Liver (tissue), 9 donors: ENCODE results near the gene DHCR7. TPM values are rescaled to one million over a fixed set of nuclear protein-coding genes. Genes with fewer than 3 reads are reported as not detected.

Source experiments
- DNase-seq: peaks from one replicate; pipeline ENCODE4 v3.0.0-alpha.2; 2017; ENCODE audit warnings: low spot score
- H3K27ac ChIP-seq, 2 donors: one replicate each; pipeline ENCODE4 v1.7.0; 2013; ENCODE audit warnings: inconsistent platforms in 2 of 2, low read length in 2 of 2, control low read depth in 1 of 2, low read depth in 1 of 2, mild to moderate bottlenecking in 1 of 2
- H3K27me3 ChIP-seq, 4 donors: one replicate each; pipeline versions ENCODE4 v1.6.1 to v1.7.0; 2013; ENCODE audit warnings: low read length in 3 of 4, inconsistent platforms in 1 of 4, mild to moderate bottlenecking in 1 of 4, moderate library complexity in 1 of 4; ENCODE audit not compliant: control insufficient read depth in 4 of 4, insufficient read depth in 4 of 4
- H3K36me3 ChIP-seq, 4 donors: one replicate each; pipeline versions ENCODE4 v1.6.1 to v1.7.0; 2013; ENCODE audit warnings: low read length in 3 of 4, mild to moderate bottlenecking in 3 of 4, low read depth in 1 of 4, moderate library complexity in 1 of 4; ENCODE audit not compliant: control insufficient read depth in 4 of 4, insufficient read depth in 3 of 4
- H3K4me1 ChIP-seq, 4 donors: one replicate each; pipeline versions ENCODE4 v1.6.1 to v1.7.0; 2013; ENCODE audit warnings: low read length in 3 of 4, mild to moderate bottlenecking in 3 of 4, moderate library complexity in 1 of 4; ENCODE audit not compliant: control insufficient read depth in 4 of 4, insufficient read depth in 4 of 4
- H3K4me3 ChIP-seq, 3 donors: one replicate each; pipeline versions ENCODE4 v1.6.1 to v1.7.0; 2013; ENCODE audit warnings: low read length in 3 of 3, control low read depth in 1 of 3, low read depth in 1 of 3, mild to moderate bottlenecking in 1 of 3
- H3K9ac ChIP-seq, 2 donors: one replicate each; pipeline ENCODE4 v1.7.0; 2013; ENCODE audit warnings: low read length in 2 of 2, mild to moderate bottlenecking in 2 of 2, moderate library complexity in 2 of 2, control low read depth in 1 of 2, low read depth in 1 of 2
- H3K9me3 ChIP-seq, 4 donors: one replicate each; pipeline versions ENCODE4 v1.6.1 to v1.7.0; 2013; ENCODE audit warnings: low read length in 3 of 4; ENCODE audit not compliant: control insufficient read depth in 4 of 4
- ATF3 ChIP-seq: IDR thresholded peaks from 2 replicates; pipeline ENCODE4 v1.6.1; 2016; ENCODE audit warnings: antibody characterized with exemption
- EGR1 ChIP-seq, 2 donors: IDR thresholded peaks; 2 replicates each; pipeline ENCODE4 v1.6.1; 2016 to 2018; ENCODE audit warnings: antibody characterized with exemption in 2 of 2, low read depth in 2 of 2
- FOXA1 ChIP-seq: IDR thresholded peaks from 2 replicates; pipeline ENCODE4 v1.6.1; 2016; ENCODE audit warnings: antibody characterized with exemption
- FOXA2 ChIP-seq: IDR thresholded peaks from 2 replicates; pipeline ENCODE4 v1.6.1; 2016; ENCODE audit warnings: antibody characterized with exemption
- GABPA ChIP-seq, 2 donors: IDR thresholded peaks in 1 of 2; conservative IDR thresholded peaks in 1 of 2; 2 replicates each; pipeline ENCODE4 v1.6.1; 2016; ENCODE audit warnings: antibody characterized with exemption in 2 of 2, mild to moderate bottlenecking in 1 of 2, moderate library complexity in 1 of 2
- HNF4G ChIP-seq: IDR thresholded peaks from 2 replicates; pipeline ENCODE4 v1.6.1; 2016; ENCODE audit warnings: antibody characterized with exemption
- JUND ChIP-seq, 2 donors: IDR thresholded peaks; 2 replicates each; pipeline ENCODE4 v1.6.1; 2016; ENCODE audit warnings: antibody characterized with exemption in 2 of 2
- MAX ChIP-seq: IDR thresholded peaks from 2 replicates; pipeline ENCODE4 v1.6.1; 2016; ENCODE audit warnings: antibody characterized with exemption
- NR2F2 ChIP-seq: IDR thresholded peaks from 2 replicates; pipeline ENCODE4 v1.6.1; 2016; ENCODE audit warnings: antibody characterized with exemption
- RAD21 ChIP-seq, 2 donors: IDR thresholded peaks; 2 replicates each; pipeline ENCODE4 v1.6.1; 2016; ENCODE audit warnings: antibody characterized with exemption in 2 of 2, mild to moderate bottlenecking in 2 of 2
- REST ChIP-seq: IDR thresholded peaks from 2 replicates; pipeline ENCODE4 v1.6.1; 2016; ENCODE audit warnings: antibody characterized with exemption, mild to moderate bottlenecking
- RXRA ChIP-seq, 2 donors: IDR thresholded peaks; 2 replicates each; pipeline ENCODE4 v1.6.1; 2017 to 2018; ENCODE audit warnings: antibody characterized with exemption in 2 of 2, mild to moderate bottlenecking in 1 of 2
- SP1 ChIP-seq: IDR thresholded peaks from 2 replicates; pipeline ENCODE4 v1.6.1; 2018; ENCODE audit warnings: antibody characterized with exemption, mild to moderate bottlenecking
- TAF1 ChIP-seq: conservative IDR thresholded peaks from 2 replicates; pipeline ENCODE4 v1.6.1; 2016; ENCODE audit warnings: antibody characterized with exemption, mild to moderate bottlenecking
- YY1 ChIP-seq: IDR thresholded peaks from 2 replicates; pipeline ENCODE4 v1.6.1; 2016; ENCODE audit warnings: antibody characterized with exemption, mild to moderate bottlenecking
- WGBS: extraction: QIAGEN DNeasy Blood & Tissue Kit; methylation state at CpG from one replicate; pipeline ENCODE4 v1.1.7; 2013; 5-methylcytosine and 5-hydroxymethylcytosine counted together
- polyA plus RNA-seq, 2 donors: library from polyadenylated mRNA; stranded (reverse) in 1 of 2; unstranded in 1 of 2; fragments of 200-250 nt in 1 of 2; fragments of >200 nt in 1 of 2; fragmentation: Nextera tagmentation in 1 of 2; extraction: Ambion mirVana in 1 of 2; gene quantifications; one replicate each; pipeline versions ENCODE4 v1.2.1 to v1.2.3, GENCODE V29; 2013 to 2015
- total RNA-seq, 2 donors: library from RNA; depleted of rRNA; stranded (reverse); fragments of >200 nt; gene quantifications; one replicate each; pipeline ENCODE4 v1.2.3, GENCODE V29; 2014
- TF ChIP-seq, protein P1 (sequence below): fragments of 150-350 bp; IDR thresholded peaks from 2 replicates; pipeline ENCODE4 v1.5.1; 2017; ENCODE audit warnings: improper control_type of control experiment, low read depth, low read length; ENCODE audit not compliant: missing input control
- TF ChIP-seq, protein P2 (sequence below): IDR thresholded peaks from 2 replicates; pipeline ENCODE4 v1.6.1; 2016; ENCODE audit warnings: antibody characterized with exemption
- donor health status: healthy.
- donor health status: healthy.
- donor health status: healthy.
- donor health status: healthy.
- donor health status: healthy.

Gene DHCR7
- total and polyA plus RNA-seq, 4 donors: 56.9 to 224 (median 172) TPM

- WGBS: 97% methylated on average over 23 of the region's 23 CpGs
- Histone ChIP-seq H3K4me3 (no peak overlapping the region), H3K36me3 (peaks cover 11 to 69% (median 45%) of the 10 kb centered on the region in 4 donors), H3K27me3 (no peaks in the 10 kb centered on the region), H3K9me3 (no peaks in the 10 kb centered on the region), H3K9ac (no peak overlapping the region), H3K4me1 (no peaks in the 10 kb centered on the region), H3K27ac (no peak overlapping the region)
- TF ChIP-seq, protein P1, sequence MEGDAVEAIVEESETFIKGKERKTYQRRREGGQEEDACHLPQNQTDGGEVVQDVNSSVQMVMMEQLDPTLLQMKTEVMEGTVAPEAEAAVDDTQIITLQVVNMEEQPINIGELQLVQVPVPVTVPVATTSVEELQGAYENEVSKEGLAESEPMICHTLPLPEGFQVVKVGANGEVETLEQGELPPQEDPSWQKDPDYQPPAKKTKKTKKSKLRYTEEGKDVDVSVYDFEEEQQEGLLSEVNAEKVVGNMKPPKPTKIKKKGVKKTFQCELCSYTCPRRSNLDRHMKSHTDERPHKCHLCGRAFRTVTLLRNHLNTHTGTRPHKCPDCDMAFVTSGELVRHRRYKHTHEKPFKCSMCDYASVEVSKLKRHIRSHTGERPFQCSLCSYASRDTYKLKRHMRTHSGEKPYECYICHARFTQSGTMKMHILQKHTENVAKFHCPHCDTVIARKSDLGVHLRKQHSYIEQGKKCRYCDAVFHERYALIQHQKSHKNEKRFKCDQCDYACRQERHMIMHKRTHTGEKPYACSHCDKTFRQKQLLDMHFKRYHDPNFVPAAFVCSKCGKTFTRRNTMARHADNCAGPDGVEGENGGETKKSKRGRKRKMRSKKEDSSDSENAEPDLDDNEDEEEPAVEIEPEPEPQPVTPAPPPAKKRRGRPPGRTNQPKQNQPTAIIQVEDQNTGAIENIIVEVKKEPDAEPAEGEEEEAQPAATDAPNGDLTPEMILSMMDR: no peak
- no peak for TF ChIP-seq NR2F2
- TF ChIP-seq GABPA (IDR thresholded peaks at IDR 0.05 in 1 of 2, conservative IDR thresholded peaks at IDR 0.05 in 1 of 2): no peak
- TF ChIP-seq TAF1: no peak
- no peak for TF ChIP-seq RXRA (IDR thresholded peaks at IDR 0.05)
- no peak for TF ChIP-seq ATF3
- TF ChIP-seq YY1: no peak
- TF ChIP-seq RAD21 (IDR thresholded peaks at IDR 0.05): no peak
- TF ChIP-seq FOXA2: no peak
- no peak for TF ChIP-seq EGR1 (IDR thresholded peaks at IDR 0.05; ENCODE audit: low read depth in 2 of 2)
- no peak for TF ChIP-seq JUND (IDR thresholded peaks at IDR 0.05)
- no peak for TF ChIP-seq HNF4G
- no peak for TF ChIP-seq SP1
- TF ChIP-seq, protein P2, sequence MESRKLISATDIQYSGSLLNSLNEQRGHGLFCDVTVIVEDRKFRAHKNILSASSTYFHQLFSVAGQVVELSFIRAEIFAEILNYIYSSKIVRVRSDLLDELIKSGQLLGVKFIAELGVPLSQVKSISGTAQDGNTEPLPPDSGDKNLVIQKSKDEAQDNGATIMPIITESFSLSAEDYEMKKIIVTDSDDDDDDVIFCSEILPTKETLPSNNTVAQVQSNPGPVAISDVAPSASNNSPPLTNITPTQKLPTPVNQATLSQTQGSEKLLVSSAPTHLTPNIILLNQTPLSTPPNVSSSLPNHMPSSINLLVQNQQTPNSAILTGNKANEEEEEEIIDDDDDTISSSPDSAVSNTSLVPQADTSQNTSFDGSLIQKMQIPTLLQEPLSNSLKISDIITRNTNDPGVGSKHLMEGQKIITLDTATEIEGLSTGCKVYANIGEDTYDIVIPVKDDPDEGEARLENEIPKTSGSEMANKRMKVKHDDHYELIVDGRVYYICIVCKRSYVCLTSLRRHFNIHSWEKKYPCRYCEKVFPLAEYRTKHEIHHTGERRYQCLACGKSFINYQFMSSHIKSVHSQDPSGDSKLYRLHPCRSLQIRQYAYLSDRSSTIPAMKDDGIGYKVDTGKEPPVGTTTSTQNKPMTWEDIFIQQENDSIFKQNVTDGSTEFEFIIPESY: no peak
- TF ChIP-seq MAX: no peak
- no peak for TF ChIP-seq FOXA1
- no peak for TF ChIP-seq REST
- DNase-seq: no peak
These were observed 36.3 kb upstream of the DHCR7 start for GRCh38 chr11:71484248-71485062.
